Activated naive CD8-positive, alpha-beta T cell treated with anti-CD3 and anti-CD28 coated beads, Interleukin-2, amount 50 U/mL, for 16 hours (primary cell): Measurements from ENCODE around the gene IGSF21.

Experiments
- DNase-seq: peaks from one replicate; pipeline ENCODE4 v3.0.0-alpha.2; 2020; ENCODE audit warnings: low read depth, low spot score

Gene IGSF21

GRCh38 chr1:18119289-18119688, 11.7 kb downstream of the IGSF21 start:
- no peak for DNase-seq

DNA sequence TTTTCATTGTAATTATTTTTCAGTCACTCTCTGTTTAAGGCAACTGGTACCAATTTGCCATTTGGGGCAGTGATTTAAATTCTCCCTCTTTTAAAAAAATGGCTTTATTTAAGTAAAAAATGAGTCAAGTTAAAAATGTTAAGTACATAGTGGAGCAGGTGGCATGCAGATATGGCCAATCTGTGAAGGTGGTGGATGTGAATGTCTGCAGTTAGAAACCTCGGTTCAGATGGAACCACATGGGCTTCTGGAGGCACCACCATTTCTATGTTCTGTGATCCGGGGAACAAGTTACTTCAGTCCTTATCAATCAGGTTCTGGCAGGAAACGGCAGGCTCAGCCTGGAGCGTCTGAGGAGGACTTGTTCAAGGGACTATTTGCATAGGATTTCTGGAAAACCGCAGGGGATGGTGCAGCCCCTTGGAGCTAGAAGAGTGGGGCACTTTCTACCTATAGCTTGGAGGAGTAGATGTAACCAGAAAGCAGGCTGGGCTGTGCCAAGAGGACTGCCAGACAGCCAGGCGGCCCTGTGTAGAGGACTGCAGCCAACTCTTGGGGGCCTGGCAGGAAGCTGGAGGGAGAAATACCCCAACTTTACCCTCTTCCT, 12.3 kb downstream of the IGSF21 start:
- DNase-seq = no peak

GRCh38 chr1:18120638-18121037, 13.0 kb downstream of the IGSF21 start:
- no peak for DNase-seq

DNA sequence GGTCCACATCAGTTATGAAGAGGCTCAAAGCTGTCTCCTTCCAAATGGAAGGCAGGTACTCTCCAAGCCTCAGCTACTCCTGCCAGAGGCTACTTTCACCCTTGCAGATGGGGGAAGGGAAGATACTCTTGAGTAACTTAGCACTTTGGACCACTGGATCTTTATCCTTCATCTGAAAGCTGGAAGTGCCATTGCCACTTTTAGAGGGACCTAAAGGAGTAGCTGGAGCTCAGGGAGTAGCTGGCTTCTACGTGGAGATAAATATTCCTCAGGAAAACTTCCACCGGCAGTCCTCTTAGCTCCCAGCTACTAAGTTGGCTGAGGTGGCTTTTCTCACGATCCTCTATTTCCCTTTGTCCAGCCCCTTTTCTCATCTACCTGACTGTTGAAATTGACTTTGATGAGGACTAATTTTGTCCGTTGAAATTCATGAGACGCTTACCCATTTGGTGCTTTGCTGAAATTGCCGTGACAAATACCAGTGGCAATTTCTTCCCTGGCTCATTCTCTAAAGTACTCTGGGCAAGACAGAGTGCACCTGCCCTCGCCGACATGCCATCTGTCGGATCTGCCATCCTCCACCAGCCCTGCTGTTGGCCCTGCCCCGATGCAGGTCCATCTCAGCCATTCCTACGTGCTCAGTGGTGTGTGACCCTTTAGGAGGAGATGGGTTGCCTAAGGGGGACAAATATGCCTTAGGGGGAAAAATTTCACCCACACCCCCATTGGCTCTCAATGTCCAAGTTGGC, 13.6 kb downstream of the IGSF21 start:
- no peak for DNase-seq

DNA sequence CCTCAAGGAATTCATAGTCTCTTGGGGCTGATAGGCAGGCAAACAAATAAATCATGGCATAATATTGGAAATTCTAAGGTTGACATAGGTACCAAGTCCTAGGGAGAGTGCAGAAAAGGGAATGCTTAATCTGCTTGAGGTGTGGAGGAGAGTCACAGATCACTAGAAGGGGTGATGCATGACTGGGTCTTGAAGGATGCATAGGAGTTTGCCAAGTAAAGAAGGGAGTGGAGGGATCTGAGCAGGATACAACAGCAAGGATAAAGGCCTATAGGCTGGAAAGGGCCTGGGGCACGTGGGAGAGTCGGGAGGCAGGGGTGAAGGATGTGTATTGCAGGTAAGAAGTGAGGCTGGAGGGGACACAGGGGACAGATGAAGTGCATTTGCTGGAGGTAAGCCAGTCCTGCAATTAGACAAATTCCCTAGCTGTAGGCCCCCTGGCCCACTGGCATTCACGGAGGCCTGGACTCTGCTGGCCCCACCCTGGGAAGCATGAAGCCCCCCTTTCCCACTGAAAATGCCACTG, 15.9 kb downstream of the IGSF21 start:
- DNase-seq = no peak

DNA sequence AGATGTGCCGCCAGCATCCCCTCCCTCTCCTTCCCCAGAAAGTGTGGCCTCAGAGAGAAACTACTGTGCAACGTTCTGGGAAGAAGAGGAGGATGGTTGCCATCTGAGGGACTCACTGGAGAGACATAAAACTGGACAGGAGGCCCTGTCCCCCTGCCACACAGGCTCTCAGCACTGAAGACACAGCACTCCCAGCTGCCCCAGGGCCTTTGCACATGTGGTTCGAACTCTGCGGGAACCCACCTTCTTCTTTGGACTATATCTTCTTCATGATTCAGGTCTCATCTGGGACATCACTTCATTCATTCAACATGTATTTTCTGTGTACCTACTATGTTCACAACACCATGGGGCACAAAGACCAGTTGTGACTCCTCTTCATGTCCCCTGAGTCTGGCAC, 17.4 kb downstream of the IGSF21 start:
- DNase-seq = no peak

- no peak for DNase-seq
Measured at GRCh38 chr1:18126616-18127015, 19.0 kb downstream of the IGSF21 start.

GRCh38 chr1:18128298-18128697, 20.7 kb downstream of the IGSF21 start:
- DNase-seq = no peak

DNA sequence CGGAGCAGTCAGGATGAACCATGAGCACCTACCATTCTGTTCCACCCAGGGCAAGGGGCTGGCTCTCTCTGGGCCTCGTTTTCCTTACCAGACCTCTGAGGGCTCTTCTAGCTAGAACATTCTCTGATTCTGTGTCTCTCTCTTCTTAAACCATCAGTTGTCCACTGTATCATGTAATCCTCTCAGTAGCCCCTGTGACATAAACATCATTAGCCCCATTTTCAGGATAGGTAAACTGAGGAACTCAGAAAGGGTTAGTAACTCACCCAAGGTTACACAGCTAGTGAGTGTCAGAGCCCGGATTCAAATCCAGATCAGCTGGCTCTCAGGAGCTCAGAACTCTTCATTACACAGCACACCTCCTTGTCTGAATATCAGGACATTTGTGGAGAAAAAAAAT, 22.8 kb downstream of the IGSF21 start:
- no peak for DNase-seq

DNA sequence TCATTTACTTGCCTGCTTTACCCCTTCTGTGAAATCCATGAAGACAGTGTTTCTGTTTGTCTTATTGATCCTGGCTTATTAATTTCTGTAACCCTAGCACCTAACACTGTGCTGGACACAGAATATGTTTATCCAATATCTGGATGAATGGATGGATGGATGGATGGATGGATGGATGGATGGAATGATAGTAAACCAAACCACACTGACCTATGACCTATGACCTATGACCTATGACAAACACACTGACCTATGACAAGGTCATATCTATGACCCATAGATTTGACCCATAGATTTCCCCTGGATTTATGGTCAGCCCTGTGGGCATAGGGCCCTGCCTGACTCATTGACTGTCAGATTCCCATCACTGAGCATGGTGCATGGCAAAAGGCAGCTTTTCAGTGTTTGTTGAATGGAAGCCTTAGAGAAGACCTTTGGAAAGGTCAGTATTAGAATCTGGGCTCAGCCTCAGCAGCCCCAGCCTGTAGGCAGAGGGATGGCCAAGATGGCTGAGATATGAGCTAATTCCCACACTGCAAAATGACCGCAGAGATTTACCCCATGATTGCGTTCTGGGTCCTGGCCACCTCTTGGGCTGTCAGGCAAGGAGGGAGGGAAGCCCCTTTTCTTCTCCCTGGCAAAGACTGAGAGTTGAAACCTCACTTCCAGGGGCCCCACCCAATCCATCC, 24.6 kb downstream of the IGSF21 start:
- DNase-seq = no peak

GRCh38 chr1:18132711-18133541, 25.3 kb downstream of the IGSF21 start:
- no peak for DNase-seq

DNA sequence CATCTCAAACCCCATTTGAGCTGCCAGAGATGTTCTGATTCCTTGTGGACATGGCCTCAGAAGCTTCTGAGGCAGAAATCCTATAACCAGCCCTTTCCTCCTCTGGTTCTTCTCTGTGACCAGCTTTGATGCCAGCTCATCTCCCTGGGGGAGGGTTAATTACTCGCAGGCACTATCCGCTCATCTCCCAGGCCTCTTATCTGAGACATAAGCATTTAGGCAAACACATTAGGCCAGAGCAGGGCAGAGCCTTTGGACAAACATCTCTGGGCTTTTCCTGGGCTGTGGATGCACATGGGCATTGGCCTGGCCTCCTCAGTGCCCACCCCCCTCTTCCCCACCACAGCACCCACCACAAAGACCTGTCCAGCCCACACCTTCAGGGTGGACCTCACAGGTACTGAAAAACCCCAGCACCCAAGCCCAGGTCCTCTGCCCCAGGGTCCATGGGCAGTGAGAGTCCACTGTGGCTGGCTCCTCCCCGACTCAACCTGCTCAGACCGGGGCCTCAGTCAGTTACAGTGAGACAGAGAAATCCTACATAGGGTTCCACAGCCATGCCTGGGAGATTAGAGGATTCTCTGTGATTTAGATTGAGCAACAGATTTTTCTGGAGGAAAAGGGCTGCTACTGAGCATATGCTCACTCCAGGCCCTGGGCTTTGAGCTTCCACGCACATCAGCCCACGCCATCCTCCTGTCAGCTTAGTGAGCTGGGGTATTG, 26.9 kb downstream of the IGSF21 start:
- DNase-seq = no peak

DNA sequence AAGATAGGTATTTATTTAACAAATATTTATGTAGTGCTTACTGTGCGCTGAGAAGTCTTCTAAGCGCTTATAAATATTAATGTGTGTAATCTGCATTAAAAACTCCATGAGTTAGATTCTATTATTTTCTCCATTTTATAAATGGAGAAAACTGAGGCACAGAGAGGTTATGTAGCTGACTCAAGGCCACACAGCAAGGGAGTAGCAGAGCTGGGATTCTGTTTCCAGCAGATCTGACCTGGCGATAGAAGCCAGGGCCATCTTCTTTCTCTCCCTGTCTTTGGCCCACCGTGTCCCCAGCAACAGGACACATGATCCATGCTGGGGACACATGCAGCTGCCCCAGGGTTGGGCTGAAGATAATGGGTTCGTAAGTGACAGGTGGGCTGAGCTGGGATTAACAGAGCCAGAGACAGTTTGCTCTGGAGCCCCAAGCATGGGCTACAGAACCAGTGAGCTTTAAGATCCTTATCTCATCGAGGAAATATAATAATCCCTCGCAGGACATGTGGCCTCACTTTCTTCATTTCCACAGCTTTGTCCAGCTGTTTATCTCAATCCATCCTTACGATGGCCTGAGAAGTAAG, 30.3 kb downstream of the IGSF21 start:
- DNase-seq = no peak

GRCh38 chr1:18139198-18139981, 31.8 kb downstream of the IGSF21 start:
- DNase-seq = no peak

DNA sequence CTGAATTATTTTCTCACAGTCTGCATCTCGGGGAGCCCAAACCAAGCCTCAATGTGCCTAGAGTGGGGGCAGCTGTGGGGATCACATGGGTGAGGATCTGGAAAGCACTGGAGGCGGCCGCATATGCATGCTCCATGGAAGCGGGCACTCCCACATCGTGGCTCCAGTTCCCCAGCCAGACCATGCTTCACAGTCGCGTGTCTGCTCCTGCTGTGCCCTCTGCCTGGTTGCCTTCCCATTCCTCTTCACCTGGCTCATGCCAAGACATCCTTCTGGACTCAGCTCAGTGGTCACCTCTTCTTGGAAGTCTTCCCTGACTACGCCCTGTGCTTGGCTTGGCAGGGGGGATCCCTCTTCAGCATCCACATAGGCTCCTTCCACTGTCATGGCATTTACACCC, 32.8 kb downstream of the IGSF21 start:
- DNase-seq = no peak

- no peak for DNase-seq
Measured at GRCh38 chr1:18141661-18142060, 34.1 kb downstream of the IGSF21 start.

- DNase-seq = no peak
Measured at GRCh38 chr1:18142471-18142870, 34.9 kb downstream of the IGSF21 start.

GRCh38 chr1:18142969-18143368, 35.4 kb downstream of the IGSF21 start:
- DNase-seq = no peak

DNA sequence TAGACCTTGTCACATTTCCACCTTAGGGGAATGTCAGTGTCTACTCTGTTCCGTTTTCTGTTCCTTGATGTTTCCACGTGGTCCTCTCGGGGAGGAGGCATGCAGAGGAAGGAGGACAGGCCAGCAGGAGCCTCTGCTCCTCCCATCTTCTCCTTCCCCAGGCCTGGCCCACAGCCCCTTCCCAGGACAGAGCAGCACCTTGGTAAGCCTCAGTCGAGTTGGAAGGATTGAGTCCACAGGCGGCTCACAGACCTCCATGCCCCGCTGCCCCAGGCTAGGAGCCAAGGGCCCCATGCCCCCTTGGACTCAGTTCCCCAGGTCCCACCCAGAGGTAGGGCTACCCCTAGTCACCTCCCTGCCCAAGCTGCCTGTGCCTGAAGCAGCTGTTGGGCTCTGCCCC, 36.5 kb downstream of the IGSF21 start:
- DNase-seq = no peak
